Ovary (tissue), 3 donors: ENCODE data around the gene ASB7.

Experiments used
- CTCF ChIP-seq, 3 donors: fragments of 450-650 bp in 2 of 3; fragments of 200-600 bp in 1 of 3; IDR thresholded peaks; one replicate each; pipeline versions ENCODE4 v1.5.1 to v1.8.0; 2016 to 2022; ENCODE audit warnings: antibody characterized with exemption in 3 of 3, mild to moderate bottlenecking in 1 of 3
- EP300 ChIP-seq: sonication (generic); formaldehyde crosslinking; IDR thresholded peaks from one replicate; pipeline ENCODE4 v1.6.1; 2017; ENCODE audit warnings: antibody characterized with exemption
- POLR2A ChIP-seq: fragments of 450-650 bp; IDR thresholded peaks from one replicate; pipeline ENCODE4 v1.6.1; 2017; ENCODE audit warnings: antibody characterized with exemption, mild to moderate bottlenecking, moderate library complexity
- donor health status: DM: no; HTN: no; CAD: no.

GRCh38 chr15:100669260-100669659 lies 66.9 kb downstream of the ASB7 start:
- TF ChIP-seq CTCF (IDR thresholded peaks at IDR 0.05), result no peak
- no peak for TF ChIP-seq POLR2A
- no peak for TF ChIP-seq EP300
